ENCODE results near the gene DAND5. TPM values are rescaled to one million over a fixed set of nuclear protein-coding genes. Genes with fewer than 3 reads are reported as not detected.

The DAND5 gene
- total RNA-seq, 6 donors from 2014 or later: not detected

DNA sequence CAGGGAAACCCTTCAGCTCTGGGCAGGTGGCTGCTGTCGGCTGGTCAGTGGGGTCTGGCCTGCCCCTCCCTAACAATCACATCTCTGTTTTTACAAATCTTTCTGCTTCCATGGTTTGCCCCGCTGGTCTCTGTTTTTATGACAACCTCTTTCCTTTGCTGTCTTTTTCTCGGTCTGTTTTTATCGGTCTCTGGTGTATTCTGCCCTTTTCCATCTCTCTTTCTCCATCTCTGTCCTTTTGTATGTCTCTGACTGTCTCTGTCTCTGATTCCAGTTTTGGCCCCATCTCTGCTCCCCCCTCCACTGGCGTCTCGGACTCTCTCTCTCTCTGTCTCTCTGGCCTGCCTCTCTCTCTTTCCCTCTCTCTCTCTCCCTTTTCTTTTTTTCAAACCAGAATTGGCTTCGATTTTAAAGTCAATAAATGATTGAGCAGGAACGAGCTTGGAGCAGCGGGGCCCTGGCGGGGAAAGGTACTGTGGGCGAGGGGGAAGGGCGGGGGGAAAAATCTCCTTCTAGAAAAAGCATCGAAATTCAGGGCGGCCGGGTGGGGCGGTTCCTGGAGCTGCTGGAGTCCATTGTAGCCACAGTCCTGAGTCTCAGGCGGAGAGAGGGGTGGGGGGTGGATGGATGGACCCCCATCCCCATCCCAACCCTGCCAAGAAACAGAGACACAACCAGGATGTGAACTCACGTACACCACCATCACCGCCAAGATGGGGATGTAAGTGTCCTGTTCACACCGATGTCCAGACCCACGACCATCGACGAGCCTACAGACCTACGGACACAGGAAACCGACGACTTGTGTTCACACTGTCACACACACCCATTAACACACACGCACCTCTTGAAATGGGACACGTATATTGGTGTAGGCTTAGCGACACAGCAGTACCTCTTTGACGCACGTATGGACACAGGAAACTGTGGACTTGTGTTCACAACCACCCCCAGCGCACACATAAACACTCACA, 28.9 kb downstream of the DAND5 start:
- WGBS, 2 donors: 73 to 81% methylated on average over 32 of the region's 32 CpGs
- no peaks in the 10 kb centered on the region for H3K9me3 ChIP-seq
- peaks cover 0 to 2% (median 0%) of the 10 kb centered on the region in 4 donors for H3K36me3 ChIP-seq
- peak overlapping the region in 2 of 4 donors; percentile 84 to 85 for H3K4me3 ChIP-seq
- peaks cover 0 to 3% (median 2%) of the 10 kb centered on the region in 4 donors for H3K27me3 ChIP-seq
- no peak for TF ChIP-seq POLR2A (IDR thresholded peaks at IDR 0.05)
- no peak for TF ChIP-seq CTCF (IDR thresholded peaks at IDR 0.05)
- TF ChIP-seq EP300 (IDR thresholded peaks at IDR 0.05): no peak
- no peak for TF ChIP-seq POLR2AphosphoS5 (IDR thresholded peaks at IDR 0.05)
- H3K27ac ChIP-seq: peak overlapping the region; percentile 90 to 94 (median 94)
- DNase-seq: no peak
- no peak for ATAC-seq (ENCODE audit: low FRiP score in 2 of 2)
- H3K4me1 ChIP-seq: peaks cover 15 to 75% (median 54%) of the 10 kb centered on the region in 4 donors

DNA sequence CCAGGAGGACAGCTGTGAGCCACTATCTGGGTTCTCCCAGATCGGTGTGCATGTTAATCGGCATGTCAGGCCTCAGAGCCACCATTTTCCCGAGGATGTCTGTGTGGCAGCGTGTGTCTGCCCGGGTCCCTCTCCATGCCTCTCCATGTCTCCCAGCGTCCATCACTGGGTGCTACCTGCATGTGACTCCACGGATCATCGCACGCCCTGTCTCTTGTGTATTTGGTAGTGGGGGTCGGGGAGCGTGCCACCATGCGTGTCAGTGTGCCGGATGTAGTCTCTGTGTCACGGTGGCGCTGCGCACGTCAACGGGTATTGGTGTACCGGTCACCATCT, 31.8 kb downstream of the DAND5 start:
- no peak for DNase-seq

GRCh38 chr19:13001502-13002165, 32.3 kb downstream of the DAND5 start:
- peaks cover 33 to 94% (median 80%) of the 10 kb centered on the region in 4 donors for H3K4me1 ChIP-seq
- WGBS, 2 donors: 75 to 77% methylated on average over 24 to 38 of the region's 41 CpGs
- peak in 1 of 2 donors; percentile 86 for DNase-seq

More for the DNA sequence above, 31.8 kb downstream of the DAND5 start:
- Histone ChIP-seq H3K27me3 (peaks cover 0 to 3% (median 0%) of the 10 kb centered on the region in 4 donors), H3K4me1 (peaks cover 28 to 94% (median 77%) of the 10 kb centered on the region in 4 donors), H3K9me3 (no peaks in the 10 kb centered on the region), H3K27ac (peak overlapping the region; percentile 85 to 94 (median 92)), H3K4me3 (no peak overlapping the region), H3K36me3 (peaks cover 0 to 2% (median 0%) of the 10 kb centered on the region in 4 donors)
- WGBS, 2 donors: 86 to 91% methylated on average over 9 to 19 of the region's 19 CpGs
- ATAC-seq (ENCODE audit: low FRiP score in 2 of 2): no peak
- TF ChIP-seq CTCF (IDR thresholded peaks at IDR 0.05) (no peak), EP300 (IDR thresholded peaks at IDR 0.05) (no peak), POLR2AphosphoS5 (IDR thresholded peaks at IDR 0.05) (no peak), POLR2A (IDR thresholded peaks at IDR 0.05) (no peak)

More at GRCh38 chr19:13001502-13002165, 32.3 kb downstream of the DAND5 start:
- Histone ChIP-seq H3K27me3 (peaks cover 0 to under 1% (median 0%) of the 10 kb centered on the region in 4 donors), H3K9me3 (no peaks in the 10 kb centered on the region), H3K36me3 (peaks cover 0 to 2% (median 0%) of the 10 kb centered on the region in 4 donors), H3K4me3 (peak overlapping the region in 3 of 4 donors; percentile 5 to 42 (median 28)), H3K27ac (peak overlapping the region; percentile 85 to 94 (median 92))
- ATAC-seq (ENCODE audit: low FRiP score in 2 of 2): peak in 1 of 2 donors; percentile 72
- TF ChIP-seq POLR2AphosphoS5 (IDR thresholded peaks at IDR 0.05) (no peak), CTCF (IDR thresholded peaks at IDR 0.05) (no peak), POLR2A (IDR thresholded peaks at IDR 0.05) (no peak), EP300 (IDR thresholded peaks at IDR 0.05) (no peak)
